Lung microvascular endothelial cell (primary cell): ENCODE measurements around the gene TAF4B. TPM values are rescaled to one million over a fixed set of nuclear protein-coding genes. Genes with fewer than 3 reads are reported as not detected.
"Not testable (repeated sequence)": the region's sequence is repeated elsewhere in the genome, so short reads cannot be mapped to it uniquely, and the experiment has no call there.

Experiments
- DNase-seq, 2 donors: peaks; one replicate each; pipeline versions ENCODE4 v3.0.0 to v3.0.0-alpha.2; 2010; ENCODE audit warnings: low read depth in 2 of 2
- total RNA-seq: library from RNA; depleted of rRNA; stranded (reverse); fragments of >200 nt; gene quantifications from 2 replicates; pipeline ENCODE4 v1.2.1, GENCODE V29; 2014

The TAF4B gene
- total RNA-seq, 1 donor from 2014 or later, result 1.4 TPM

DNA sequence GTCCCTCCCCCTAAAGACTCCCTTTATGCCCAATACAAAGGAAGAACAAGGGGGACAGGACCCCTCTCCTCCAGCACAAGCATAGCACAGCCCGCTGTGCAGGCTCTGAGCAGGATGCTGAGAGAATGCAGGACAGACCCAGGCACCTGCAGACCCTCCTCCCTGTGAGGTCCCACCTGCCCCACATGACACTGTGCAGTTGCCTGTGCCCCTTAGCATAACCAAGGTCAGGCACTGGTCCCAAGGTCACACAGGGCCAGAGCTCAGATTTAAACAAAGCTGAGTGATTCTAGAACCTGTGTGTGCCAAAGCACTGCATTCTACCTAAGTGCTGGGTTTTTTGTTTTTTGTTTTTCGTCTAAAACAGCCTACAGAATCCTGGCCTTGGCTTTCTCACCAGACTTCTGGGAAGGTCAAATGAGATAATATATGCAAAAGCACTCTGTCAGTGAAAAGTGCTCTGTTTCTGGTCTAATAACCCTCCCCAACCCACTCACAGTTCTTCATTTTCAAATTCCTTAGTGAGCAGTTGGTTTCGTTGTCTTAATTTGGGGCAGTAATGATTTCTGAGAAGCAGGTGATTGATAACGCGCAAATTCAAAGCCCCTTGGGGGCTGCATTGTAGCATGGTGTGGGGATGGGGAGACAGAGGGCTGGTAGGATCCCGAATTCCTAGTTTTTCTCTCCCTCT is 196.4 kb downstream of the TAF4B start:
- DNase-seq, result no peak

- no peak for DNase-seq
These were observed 198.3 kb downstream of the TAF4B start for GRCh38 chr18:26424428-26425147.

GRCh38 chr18:26425148-26425531 is 198.9 kb downstream of the TAF4B start:
- no peak for DNase-seq

DNA sequence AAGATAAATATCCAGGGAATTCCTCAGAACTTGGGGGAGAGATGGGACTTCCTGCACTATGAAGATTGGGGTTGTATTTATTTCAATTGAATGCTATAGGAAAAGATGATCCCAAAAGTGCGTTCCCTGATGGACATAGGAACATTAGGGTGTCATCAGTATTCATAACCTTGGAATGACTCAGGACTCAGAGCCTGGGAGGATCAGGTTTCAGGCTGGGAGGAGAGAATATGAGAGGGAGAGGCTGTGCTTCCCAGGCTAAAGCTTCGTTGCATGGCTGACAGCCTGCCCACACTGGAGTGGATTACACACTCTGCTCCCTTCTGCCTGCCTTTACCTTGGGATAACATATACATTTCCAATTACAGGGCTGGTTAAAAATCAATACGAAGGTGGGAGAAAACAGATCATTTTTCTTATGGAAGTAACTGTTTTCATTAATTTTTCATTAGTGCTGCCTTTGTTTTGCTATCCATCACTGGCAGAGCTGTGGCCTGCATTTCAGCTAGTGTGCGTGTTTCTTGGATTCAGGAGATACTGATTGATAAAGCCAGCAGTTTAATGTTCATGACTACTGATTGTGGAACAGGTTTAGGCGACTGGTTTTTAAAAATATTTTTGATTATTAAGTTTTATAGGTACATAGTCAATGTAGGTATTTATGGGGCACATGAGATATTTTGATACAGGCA is 203.4 kb downstream of the TAF4B start:
- DNase-seq, result peak in 1 of 2 donors; percentile 17

- no peak for DNase-seq
These were observed 206.6 kb downstream of the TAF4B start for GRCh38 chr18:26432651-26433424.

DNA sequence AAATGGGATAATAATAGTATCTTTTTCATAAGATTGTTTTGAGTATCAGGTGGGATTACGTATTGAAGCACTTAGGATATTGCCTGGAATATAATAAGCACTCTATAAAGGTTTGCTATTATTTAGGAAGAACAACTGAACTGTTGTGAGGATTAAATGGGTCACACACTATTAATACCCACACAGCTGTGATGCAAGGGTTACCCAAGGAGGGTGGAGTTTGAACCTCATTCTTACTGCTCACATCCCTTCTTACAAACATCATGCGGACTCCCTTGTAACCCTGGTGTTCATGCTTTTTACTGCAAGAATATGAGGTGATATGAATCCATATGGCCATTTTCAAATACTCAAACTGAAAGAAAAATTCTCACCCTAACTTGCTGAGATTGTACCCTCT is 208.6 kb downstream of the TAF4B start:
- DNase-seq, result no peak

GRCh38 chr18:26435415-26436095 is 209.3 kb downstream of the TAF4B start:
- no peak for DNase-seq

DNA sequence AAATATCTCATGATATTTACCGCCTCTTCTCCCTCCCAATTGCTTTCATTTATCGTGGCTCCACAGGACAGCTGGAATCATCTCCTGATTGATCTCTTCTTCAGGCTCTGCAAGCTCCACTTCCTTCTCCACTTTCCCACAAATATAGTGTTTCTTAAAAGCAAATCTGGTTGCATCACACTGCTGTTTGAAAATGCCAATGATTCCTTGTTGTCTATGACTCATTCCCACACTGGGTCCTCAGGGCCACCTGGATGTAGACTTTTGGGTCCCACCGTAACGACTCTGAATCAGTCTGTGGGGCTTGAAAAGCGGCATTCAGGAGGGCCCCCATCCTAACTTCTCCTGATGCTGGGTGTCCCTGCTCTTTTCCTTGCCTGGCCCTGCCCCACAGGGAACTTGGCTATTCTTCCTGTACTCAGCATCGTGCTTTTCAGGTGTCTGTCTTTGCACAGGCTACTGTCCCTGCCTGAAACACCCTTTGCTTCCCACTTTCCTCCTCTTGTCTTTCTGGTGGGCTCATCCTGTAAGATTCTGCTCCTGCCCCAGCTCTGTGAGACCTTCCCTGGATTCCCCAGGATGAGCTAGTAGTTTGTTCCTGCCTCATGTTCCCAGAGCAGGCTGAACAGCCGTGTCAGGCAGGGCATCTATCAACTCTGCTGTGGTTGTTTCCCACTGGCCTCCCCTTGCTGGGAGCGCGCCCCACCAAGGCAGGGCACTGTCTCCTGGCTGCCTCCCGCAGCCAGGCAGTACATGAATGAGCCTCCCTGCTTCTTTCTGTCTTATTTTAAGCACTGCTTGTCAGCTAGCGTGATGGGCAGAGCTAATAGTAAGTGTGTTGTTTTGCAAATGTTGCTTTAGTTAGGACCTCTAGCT is 210.2 kb downstream of the TAF4B start:
- DNase-seq, result no peak

- not testable (repeated sequence) for DNase-seq
These were observed 211.4 kb downstream of the TAF4B start for GRCh38 chr18:26437634-26438033.

DNA sequence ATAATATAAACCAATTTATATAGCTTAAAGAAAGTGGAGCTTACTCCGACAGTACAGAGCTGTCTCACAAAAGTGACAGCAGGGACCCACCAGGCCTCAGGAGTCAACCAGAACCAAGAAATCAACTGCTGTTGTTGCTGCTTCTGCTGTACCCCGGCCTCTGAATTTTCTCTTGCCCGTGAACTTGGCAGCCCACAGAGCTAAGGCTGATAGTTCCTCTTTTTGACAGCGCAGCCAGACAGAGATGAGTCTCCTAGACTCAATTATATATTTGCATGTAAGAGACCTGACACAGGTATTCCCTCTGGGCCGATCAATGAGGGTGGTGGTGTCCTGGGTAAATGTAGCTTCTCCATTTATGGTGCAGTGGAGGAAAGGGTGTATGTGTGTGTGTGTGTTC is 212.7 kb downstream of the TAF4B start:
- DNase-seq, result no peak

DNA sequence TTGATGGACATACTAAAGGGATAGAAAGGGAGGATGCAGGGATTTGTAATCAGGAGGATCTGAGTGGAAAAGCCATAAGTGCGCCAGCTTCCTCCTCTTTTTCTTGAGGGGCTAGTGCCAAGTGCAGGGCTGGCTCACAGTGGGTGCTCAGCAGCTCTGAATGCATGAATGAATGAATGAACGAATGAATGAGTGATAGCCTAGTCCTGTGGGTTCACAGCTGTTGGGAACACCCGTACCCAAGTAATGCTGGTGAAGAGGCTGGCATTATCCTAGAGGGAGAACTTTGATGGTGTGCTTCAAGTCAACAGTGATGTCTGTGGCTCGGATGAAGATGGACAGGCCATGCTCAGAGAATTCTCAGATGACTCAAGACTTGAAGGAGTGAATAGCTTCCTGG is 213.3 kb downstream of the TAF4B start:
- no peak for DNase-seq

GRCh38 chr18:26440644-26441043 is 214.4 kb downstream of the TAF4B start:
- peak in 1 of 2 donors; percentile 6 for DNase-seq

Other genes starting within 250 kb of the TAF4B start
- gene SS18, start 135.8 kb upstream of the TAF4B start, total RNA-seq, result 43.2 and 55.6 TPM in 2 replicates
- not detected in 2 replicates for gene PSMA8, start 92.6 kb upstream of the TAF4B start, total RNA-seq